ENCODE data around the gene PIGB. TPM values are rescaled to one million over a fixed set of nuclear protein-coding genes. Genes with fewer than 3 reads are reported as not detected.
A peak's percentile ranks its signal among the peaks of the same experiment; 100 is the strongest.

PIGB gene
- total and polyA plus RNA-seq, 2 of the 8 experiments (the other 6 are each of a cell fraction or from before 2014, with no cell fraction given): 4.3 to 11.7 TPM

GRCh38 chr15:55344206-55344605 is 25.2 kb downstream of the PIGB start:
- H4K20me1 ChIP-seq (replicated peaks in 1 of 2; ENCODE audit: control insufficient read depth in 1 of 2, insufficient read depth in 2 of 2, low read length in 2 of 2): no peaks in the 10 kb centered on the region
- TF ChIP-seq RAD21 (IDR thresholded peaks at IDR 0.05 in 1 of 2, conservative IDR thresholded peaks at IDR 0.05 in 1 of 2; ENCODE audit: low read depth in 2 of 2, low read length in 2 of 2): no peak
- TF ChIP-seq TEAD4 (IDR thresholded peaks at IDR 0.05; ENCODE audit: low read depth, low read length): peak; percentile 75
- TF ChIP-seq CTCF (IDR thresholded peaks at IDR 0.05; ENCODE audit: control extremely low read depth in 1 of 3, insufficient read depth in 1 of 3, low read depth in 1 of 3, low read length in 3 of 3): no peak
- no peak for TF ChIP-seq CHD1 (IDR thresholded peaks at IDR 0.05; ENCODE audit: low read depth, low read length)
- no peak for TF ChIP-seq CHD2 (IDR thresholded peaks at IDR 0.05; ENCODE audit: low read length)
- H3K4me2 ChIP-seq (ENCODE audit: insufficient read depth in 1 of 2, low read depth in 2 of 2, low read length in 2 of 2): no peak overlapping the region; a peak in 1 of 4 replicates
- no peak overlapping the region for H3K4me3 ChIP-seq (ENCODE audit: extremely low read depth in 1 of 4, insufficient read depth in 2 of 4, low read depth in 3 of 4, low read length in 4 of 4)
- H3K14ac ChIP-seq (ENCODE audit: insufficient read length): no peak overlapping the region
- no peak overlapping the region for H4K91ac ChIP-seq (replicated peaks; ENCODE audit: insufficient read length, low read length)
- H3K79me1 ChIP-seq (ENCODE audit: low read depth, low read length): no peaks in the 10 kb centered on the region
- no peak overlapping the region for H2AFZ ChIP-seq (ENCODE audit: low read length)
- H2BK12ac ChIP-seq (ENCODE audit: low read depth, low read length): no peak overlapping the region
- H3K9ac ChIP-seq (replicated peaks in 1 of 4; ENCODE audit: extremely low read depth in 1 of 4, low read depth in 3 of 4, low read length in 3 of 4): no peak overlapping the region
- H3K79me2 ChIP-seq (ENCODE audit: control insufficient read depth in 1 of 2, insufficient read depth in 2 of 2, low read length in 2 of 2): no peaks in the 10 kb centered on the region
- H4K8ac ChIP-seq (ENCODE audit: extremely low read depth, insufficient read depth, low read length): no peak overlapping the region
- no peak overlapping the region for H3K56ac ChIP-seq (replicated peaks; ENCODE audit: insufficient read length, low read depth, low read length)
- WGBS, 2 experiments (ENCODE audit: extremely low coverage in 1 of 2, insufficient coverage in 1 of 2, insufficient read length in 1 of 2, insufficient replicate concordance in 2 of 2, low coverage in 1 of 2, low lambda C conversion rate in 2 of 2, missing lambda C conversion rate in 1 of 2): 83% methylated on average over 2 of the region's 2 CpGs; no CpG with 5 or more reads in 1 of the 2 experiments
- ChIA-PET CTCF (ENCODE audit: partially characterized antibody) (interaction anchor here (0.6 to 0.9 kb wide), 2 partner anchors 91 to 181 kb away, joined by 3 to 4 read pairs; no protein-coding TSS in a partner anchor), POLR2A (ENCODE audit: partially characterized antibody) (interaction anchor here (0.9 kb wide), 1 partner anchor 147 kb away, joined by 3 read pairs; the partner anchor contains the start of gene RSL24D1)
- H3K27ac ChIP-seq (ENCODE audit: low read depth, low read length): no peak overlapping the region
- H2BK20ac ChIP-seq (ENCODE audit: low read length): no peak overlapping the region
- H3K23ac ChIP-seq (ENCODE audit: insufficient read length): no peak overlapping the region
- no peaks in the 10 kb centered on the region for H3K27me3 ChIP-seq (replicated peaks in 1 of 4; ENCODE audit: control insufficient read depth in 3 of 4, extremely low read depth in 1 of 4, insufficient read depth in 3 of 4, low read length in 3 of 4)
- H3K23me2 ChIP-seq (ENCODE audit: low read depth, low read length): no peaks in the 10 kb centered on the region
- peaks cover 5 to 8% (median 7%) of the 10 kb centered on the region in 4 experiments; a peak in 6 of 7 replicates for H3K4me1 ChIP-seq (replicated peaks in 1 of 4; ENCODE audit: control insufficient read depth in 3 of 4, insufficient read depth in 4 of 4, low read length in 3 of 4)
- no peak overlapping the region for H2BK5ac ChIP-seq (ENCODE audit: low read depth, low read length)
- FAIRE-seq (peak; percentile 78), DNase-seq (ENCODE audit: low read depth in 1 of 2, low spot score in 2 of 2) (no peak)
- no peak overlapping the region for H3K4ac ChIP-seq (replicated peaks; ENCODE audit: insufficient read length, low read depth, low read length)
- H3K36me3 ChIP-seq (ENCODE audit: control insufficient read depth in 2 of 4, insufficient read depth in 4 of 4, low read length in 3 of 4): no peaks in the 10 kb centered on the region
- no peak overlapping the region for H2AK5ac ChIP-seq (ENCODE audit: low read depth, low read length)
- H3K18ac ChIP-seq (ENCODE audit: extremely low read depth, low read length): no peak overlapping the region
- H2BK15ac ChIP-seq (ENCODE audit: low read length): 0 out of 2 replicates have a peak overlapping the region, but pooled peaks have one; percentile 61
- H4K5ac ChIP-seq (ENCODE audit: insufficient read length, low read depth, low read length): no peak overlapping the region
- H2BK120ac ChIP-seq (replicated peaks; ENCODE audit: low read depth, low read length): no peak overlapping the region
- H3K9me3 ChIP-seq (ENCODE audit: insufficient read depth in 2 of 2, low read depth in 1 of 2, low read length in 1 of 2): no peaks in the 10 kb centered on the region

Data from H1 (cell line).